HUES6 (cell line): ENCODE results near the gene IDH1.

Experiments used
- H3K27ac ChIP-seq: 2 replicates; pipeline ENCODE4 v1.7.0; 2013; ENCODE audit warnings: low read depth, mild to moderate bottlenecking, low read length, inconsistent platforms
- H3K27me3 ChIP-seq: 2 replicates; pipeline ENCODE4 v1.6.1; 2013; ENCODE audit warnings: low read length; ENCODE audit not compliant: control insufficient read depth, insufficient read depth
- H3K36me3 ChIP-seq: 2 replicates; pipeline ENCODE4 v1.6.1; 2013; ENCODE audit warnings: low read length; ENCODE audit not compliant: control insufficient read depth, insufficient read depth
- H3K4me1 ChIP-seq: 2 replicates; pipeline ENCODE4 v1.6.1; 2013; ENCODE audit warnings: low read length; ENCODE audit not compliant: control insufficient read depth, insufficient read depth
- H3K4me3 ChIP-seq: 2 replicates; pipeline ENCODE4 v1.5.1; 2013; ENCODE audit warnings: low read depth, low read length
- H3K9ac ChIP-seq: one replicate; pipeline ENCODE4 v1.6.1; 2013; ENCODE audit warnings: mild to moderate bottlenecking, low read length
- H3K9me3 ChIP-seq: 2 replicates; pipeline ENCODE4 v1.6.1; 2013; ENCODE audit warnings: low read depth, low read length; ENCODE audit not compliant: control insufficient read depth, insufficient read depth

IDH1 gene

DNA sequence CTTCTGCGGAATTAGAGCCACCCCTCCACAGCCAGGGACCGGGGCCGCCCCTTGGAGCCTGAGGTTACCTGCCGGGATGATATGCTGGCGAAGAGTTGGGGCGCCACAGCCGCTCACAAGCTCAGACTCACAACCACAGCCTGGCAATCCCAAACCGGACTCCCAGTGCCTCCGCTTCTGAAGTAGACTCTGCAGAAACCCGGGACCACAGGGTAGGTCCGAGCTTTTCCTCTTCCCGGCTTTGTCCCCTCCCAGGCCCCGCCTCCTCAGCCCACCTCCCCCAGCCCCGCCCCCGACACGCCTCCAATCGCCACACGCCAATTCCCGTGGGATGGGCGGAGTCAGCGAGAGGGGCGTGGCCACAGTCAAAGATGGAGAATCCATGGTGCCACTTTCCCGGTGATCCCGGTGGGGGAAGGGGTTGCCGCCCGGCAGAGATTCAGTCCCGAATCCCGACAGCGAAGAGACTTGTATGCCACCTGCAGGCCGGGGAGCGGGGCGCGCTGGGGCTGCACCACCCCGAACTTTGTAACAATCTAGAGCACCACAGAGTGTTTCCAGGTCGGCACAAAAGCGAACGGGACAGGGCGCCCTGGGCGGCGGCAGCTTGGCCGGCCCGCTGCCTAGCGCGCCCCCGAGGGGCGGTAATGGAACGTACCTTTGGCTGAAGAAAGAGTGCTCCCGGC is at the start of gene IDH1:
TSS of gene IDH1 (minus strand) at position 201 of the 686 bp plus-strand sequence. CDS start 3,520 bp downstream, outside the sequence.
- Histone ChIP-seq H3K27me3 (no peaks in the 10 kb centered on the region), H3K27ac (peak within 1 kb of the TSS; percentile 82; the same call in 1 of the 2 replicates), H3K36me3 (peaks cover 36% of the 10 kb centered on the region), H3K9me3 (no peaks in the 10 kb centered on the region), H3K9ac (peak within 1 kb of the TSS; percentile 92), H3K4me1 (peaks cover 10% of the 10 kb centered on the region; the same call in 1 of the 2 replicates), H3K4me3 (peak within 1 kb of the TSS; percentile 81)

DNA sequence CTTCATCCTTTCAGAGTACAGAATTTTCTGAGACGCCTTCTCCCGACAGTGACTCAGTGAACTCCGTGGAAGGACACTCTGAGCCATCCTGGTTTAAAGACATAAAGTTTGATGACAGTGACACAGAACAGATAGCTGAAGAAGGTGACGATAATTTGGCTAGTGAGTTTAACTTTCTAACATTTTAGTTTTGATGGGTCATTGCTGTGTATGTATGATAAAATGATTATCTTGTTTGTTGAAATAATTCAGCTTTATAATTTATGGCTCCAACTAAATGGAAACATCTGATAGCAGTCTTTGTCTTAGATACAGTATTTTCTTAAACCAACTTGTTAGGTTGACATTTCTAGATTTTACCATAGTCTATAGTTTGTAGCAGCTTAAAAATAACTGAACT is 49.3 kb upstream of the IDH1 start:
- Histone ChIP-seq H3K27me3 (no peaks in the 10 kb centered on the region), H3K36me3 (peaks cover 84% of the 10 kb centered on the region), H3K4me1 (no peaks in the 10 kb centered on the region), H3K9ac (no peak overlapping the region), H3K9me3 (no peaks in the 10 kb centered on the region), H3K27ac (no peak overlapping the region), H3K4me3 (no peak overlapping the region)

DNA sequence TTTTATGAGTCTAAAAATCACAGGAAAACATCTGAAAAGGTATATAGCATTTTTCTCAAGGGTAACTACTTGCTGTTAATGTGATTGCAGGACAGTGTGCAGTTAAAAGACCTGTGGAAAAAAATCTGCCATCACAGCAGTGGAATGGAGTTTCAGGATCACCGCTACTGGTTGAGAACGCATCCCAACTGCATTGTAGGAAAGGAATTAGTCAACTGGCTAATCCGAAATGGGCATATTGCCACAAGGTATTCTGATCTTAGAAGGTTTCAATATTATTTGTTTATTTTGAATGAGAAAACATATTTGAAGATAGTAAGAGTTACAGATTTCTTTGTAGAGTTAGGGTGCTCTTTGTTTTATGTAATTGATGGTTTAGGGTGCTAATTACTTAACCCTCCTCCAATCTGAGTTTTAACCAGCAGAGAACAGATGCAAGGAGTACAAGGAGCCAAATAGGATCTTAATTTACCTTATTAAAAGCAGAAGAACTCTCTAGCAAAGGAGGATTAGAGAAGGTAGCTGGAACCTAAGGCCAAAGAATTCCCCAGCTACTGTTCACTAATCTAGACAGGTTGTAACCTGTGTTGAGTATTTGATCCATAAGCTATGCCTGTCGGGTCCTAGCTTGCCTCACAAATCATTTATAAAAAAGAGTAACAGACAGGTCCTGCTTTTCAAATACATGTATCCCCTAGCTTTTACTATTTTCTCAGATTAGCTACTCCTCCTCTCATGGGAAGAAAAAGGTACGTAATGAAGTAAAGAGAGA is 46.2 kb upstream of the IDH1 start:
- Histone ChIP-seq H3K9ac (no peak overlapping the region), H3K36me3 (peaks cover 80% of the 10 kb centered on the region), H3K4me1 (no peaks in the 10 kb centered on the region), H3K27ac (no peak overlapping the region), H3K9me3 (no peaks in the 10 kb centered on the region), H3K4me3 (no peak overlapping the region), H3K27me3 (no peaks in the 10 kb centered on the region)

DNA sequence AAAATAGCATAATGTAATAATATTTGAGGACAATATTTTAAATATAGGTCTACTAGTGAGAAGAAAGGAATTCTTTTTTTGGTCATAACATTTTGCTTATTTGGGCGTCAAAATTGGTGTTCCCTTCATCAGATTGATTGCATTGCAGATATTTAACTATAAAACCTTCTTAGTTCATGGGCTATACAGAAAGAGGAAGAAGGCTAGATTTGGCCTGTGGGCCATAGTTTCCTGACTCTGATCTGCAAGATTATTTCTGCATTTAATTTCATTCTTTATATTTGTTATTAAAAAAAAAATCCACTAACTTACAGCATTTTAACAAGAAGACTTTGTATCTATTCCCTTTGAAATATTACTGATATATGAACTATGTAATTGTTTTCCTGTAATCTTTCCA is 43.1 kb upstream of the IDH1 start:
- H3K36me3 ChIP-seq: peaks cover 77% of the 10 kb centered on the region
- H3K9me3 ChIP-seq: no peaks in the 10 kb centered on the region
- H3K27me3 ChIP-seq: no peaks in the 10 kb centered on the region
- no peaks in the 10 kb centered on the region for H3K4me1 ChIP-seq
- H3K27ac ChIP-seq: no peak overlapping the region
- no peak overlapping the region for H3K4me3 ChIP-seq
- H3K9ac ChIP-seq: no peak overlapping the region

DNA sequence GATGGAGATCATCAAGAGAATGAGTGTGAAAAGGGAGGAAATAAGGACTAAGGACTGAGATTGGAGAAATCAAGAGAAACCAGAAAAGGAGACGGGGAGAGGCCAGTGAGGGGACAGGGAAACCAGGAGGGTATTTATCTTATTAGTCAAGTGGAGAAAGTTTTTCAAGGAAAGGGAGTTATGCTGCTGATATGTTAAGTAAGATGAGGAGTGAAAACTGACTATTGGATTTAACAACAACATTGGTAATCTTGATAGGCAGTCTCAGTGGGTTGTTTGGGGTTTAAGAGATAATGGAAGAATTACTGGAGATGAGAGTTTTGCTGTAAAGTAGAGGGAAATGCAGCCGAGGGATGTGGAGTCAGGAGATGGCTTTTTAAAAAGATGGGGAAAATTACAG is 41.7 kb upstream of the IDH1 start:
- H3K4me3 ChIP-seq: no peak overlapping the region
- H3K4me1 ChIP-seq: no peaks in the 10 kb centered on the region
- H3K9me3 ChIP-seq: no peaks in the 10 kb centered on the region
- no peak overlapping the region for H3K9ac ChIP-seq
- no peaks in the 10 kb centered on the region for H3K27me3 ChIP-seq
- no peak overlapping the region for H3K27ac ChIP-seq
- H3K36me3 ChIP-seq: peaks cover 75% of the 10 kb centered on the region

DNA sequence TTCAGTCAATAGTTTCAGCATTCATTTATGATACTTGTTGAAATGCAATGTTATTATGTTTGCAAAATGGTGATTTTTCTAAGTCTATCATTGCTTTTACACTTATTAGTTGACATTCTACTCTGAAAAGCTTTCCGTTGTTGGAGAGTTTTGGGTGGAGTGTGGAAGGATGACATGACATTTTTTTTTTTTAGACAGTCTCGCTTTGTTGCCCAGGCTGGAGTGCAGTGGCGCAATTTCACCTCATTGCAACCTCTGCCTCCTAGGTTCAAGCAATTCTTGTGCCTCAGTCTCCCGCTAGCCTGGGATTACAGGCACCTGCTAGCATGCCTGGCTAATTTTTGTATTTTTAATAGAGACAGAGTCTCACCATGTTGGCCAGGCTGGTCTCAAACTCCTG is 41.0 kb upstream of the IDH1 start:
- Histone ChIP-seq H3K9me3 (no peaks in the 10 kb centered on the region), H3K36me3 (peaks cover 72% of the 10 kb centered on the region), H3K4me3 (no peak overlapping the region), H3K27me3 (no peaks in the 10 kb centered on the region), H3K9ac (no peak overlapping the region), H3K4me1 (no peaks in the 10 kb centered on the region), H3K27ac (no peak overlapping the region)

DNA sequence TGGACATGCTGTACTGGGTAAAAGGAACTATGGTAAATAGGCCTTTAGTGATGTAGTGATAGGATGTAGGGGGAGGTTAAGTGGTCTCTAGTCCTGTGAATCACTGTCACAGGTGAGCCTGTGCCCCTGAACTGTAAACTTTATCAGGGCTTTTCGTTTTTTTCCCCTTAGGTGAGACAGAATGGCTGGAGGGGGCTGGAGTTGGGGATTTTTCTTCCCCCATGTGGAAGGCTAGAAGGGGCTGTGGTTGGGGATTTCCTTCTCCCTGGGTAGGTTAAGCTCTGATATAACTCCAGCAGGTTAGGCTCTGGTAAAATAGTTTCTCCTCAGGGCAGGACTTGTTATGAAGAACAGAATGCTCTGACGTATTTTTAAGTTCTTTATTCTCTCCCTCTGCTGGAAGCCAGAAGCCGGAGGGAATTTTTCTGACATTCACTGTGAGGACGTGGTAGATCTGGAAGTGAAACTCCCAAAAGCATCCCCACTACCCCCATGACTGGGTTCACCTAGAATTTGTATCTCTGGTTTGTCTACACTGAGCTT is 39.7 kb upstream of the IDH1 start:
- Histone ChIP-seq H3K36me3 (peaks cover 72% of the 10 kb centered on the region), H3K9ac (no peak overlapping the region), H3K4me3 (no peak overlapping the region), H3K9me3 (peaks cover 9% of the 10 kb centered on the region; the same call in 1 of the 2 replicates), H3K27me3 (no peaks in the 10 kb centered on the region), H3K4me1 (no peaks in the 10 kb centered on the region), H3K27ac (peak overlapping the region; percentile 18; the same call in 1 of the 2 replicates)

DNA sequence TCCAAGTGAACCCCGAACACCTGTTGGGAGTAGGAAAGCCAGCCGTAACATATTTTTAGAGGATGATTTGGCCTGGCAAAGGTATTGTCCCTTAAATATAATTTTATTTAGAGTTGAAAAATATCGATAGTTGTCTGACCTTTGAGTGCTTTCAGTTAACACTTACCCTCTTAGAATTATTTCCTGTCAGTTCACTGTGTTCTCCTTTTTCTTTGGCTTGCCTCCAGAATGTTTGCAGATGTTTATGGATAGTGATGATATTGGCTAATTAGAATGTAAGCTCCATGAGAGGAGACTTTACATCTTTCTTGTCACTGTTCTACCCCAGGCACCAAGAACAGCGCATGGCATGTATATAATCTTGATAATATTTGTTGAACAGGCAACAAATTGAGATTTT is 31.0 kb upstream of the IDH1 start:
- Histone ChIP-seq H3K4me3 (no peak overlapping the region), H3K27ac (no peak overlapping the region), H3K4me1 (no peaks in the 10 kb centered on the region), H3K9me3 (peaks cover 9% of the 10 kb centered on the region; the same call in 1 of the 2 replicates), H3K9ac (no peak overlapping the region), H3K27me3 (no peaks in the 10 kb centered on the region), H3K36me3 (peaks cover 86% of the 10 kb centered on the region)

DNA sequence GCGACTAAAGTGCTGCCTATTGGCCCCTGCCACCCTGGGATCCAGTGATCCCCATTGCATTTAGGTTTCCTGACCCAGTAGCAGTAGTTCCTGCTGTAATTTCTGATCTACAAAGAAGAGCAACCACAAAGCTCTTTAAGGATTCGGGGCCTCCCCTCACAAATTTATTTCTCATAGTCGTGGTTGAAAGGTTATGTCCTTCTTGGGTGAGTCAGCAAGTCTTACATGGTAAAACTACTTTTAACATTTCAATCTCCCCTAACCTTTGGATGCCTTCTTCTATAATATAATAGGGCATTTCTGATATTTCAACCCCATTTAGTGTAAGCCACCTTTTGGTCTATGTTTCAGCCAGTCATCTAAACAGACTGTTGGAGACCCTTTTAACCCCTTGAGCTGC is 26.1 kb upstream of the IDH1 start:
- Histone ChIP-seq H3K27ac (no peak overlapping the region), H3K9ac (no peak overlapping the region), H3K9me3 (no peaks in the 10 kb centered on the region), H3K4me3 (no peak overlapping the region), H3K27me3 (no peaks in the 10 kb centered on the region), H3K4me1 (no peaks in the 10 kb centered on the region), H3K36me3 (peaks cover 90% of the 10 kb centered on the region)

DNA sequence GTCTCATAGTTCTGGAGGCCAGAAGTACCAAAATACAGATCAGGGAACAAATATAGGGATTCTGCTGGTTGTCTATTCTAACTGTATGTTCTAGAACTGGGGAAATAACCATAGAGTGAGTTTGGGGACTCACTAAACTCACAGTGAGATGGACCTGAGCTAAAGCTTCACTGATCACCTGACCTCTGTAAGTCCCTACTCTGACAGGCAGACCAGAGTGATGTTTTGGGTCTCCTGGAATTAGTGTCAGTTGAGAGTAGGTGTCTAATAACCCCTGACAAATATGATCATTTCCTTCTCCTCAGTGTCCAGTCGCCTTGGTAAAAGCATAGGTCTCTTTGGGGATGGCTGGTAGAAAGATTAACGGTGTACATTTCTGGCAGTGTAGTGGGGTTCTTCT is 25.4 kb upstream of the IDH1 start:
- no peaks in the 10 kb centered on the region for H3K4me1 ChIP-seq
- no peak overlapping the region for H3K27ac ChIP-seq
- no peak overlapping the region for H3K9ac ChIP-seq
- peaks cover 90% of the 10 kb centered on the region for H3K36me3 ChIP-seq
- H3K27me3 ChIP-seq: no peaks in the 10 kb centered on the region
- no peak overlapping the region for H3K4me3 ChIP-seq
- H3K9me3 ChIP-seq: no peaks in the 10 kb centered on the region

DNA sequence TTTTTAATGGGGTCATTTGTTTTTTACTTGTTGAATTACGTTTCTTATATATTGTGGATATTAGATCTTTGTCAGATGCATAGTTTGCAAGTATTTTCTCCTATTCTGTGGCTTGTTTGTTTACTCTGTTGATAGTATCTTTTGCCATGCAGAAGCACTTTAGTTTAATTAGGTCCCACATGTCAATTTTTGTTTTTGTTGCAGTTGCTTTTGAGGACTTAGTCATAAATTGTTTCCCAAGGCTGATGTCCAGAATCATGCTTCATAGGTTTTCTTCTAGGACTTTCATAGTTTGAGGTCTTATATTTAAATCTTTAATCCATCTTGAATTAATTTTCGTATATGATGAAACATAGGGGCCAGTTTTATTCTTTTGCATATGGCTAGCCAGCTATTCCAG is 24.4 kb upstream of the IDH1 start:
- no peaks in the 10 kb centered on the region for H3K27me3 ChIP-seq
- H3K27ac ChIP-seq: no peak overlapping the region
- H3K36me3 ChIP-seq: peaks cover 93% of the 10 kb centered on the region
- H3K9ac ChIP-seq: no peak overlapping the region
- no peak overlapping the region for H3K4me3 ChIP-seq
- no peaks in the 10 kb centered on the region for H3K4me1 ChIP-seq
- no peaks in the 10 kb centered on the region for H3K9me3 ChIP-seq
